ENCODE data around the gene SPATA16. TPM values are rescaled to one million over a fixed set of nuclear protein-coding genes. Genes with fewer than 3 reads are reported as not detected.

Gene SPATA16
- total RNA-seq, 4 donors from 2014 or later, result not detected

- no peaks in the 10 kb centered on the region for H3K9me3 ChIP-seq
- intact Hi-C loops (cut with DNase I), result no loop called here
- no peaks in the 10 kb centered on the region for H3K4me1 ChIP-seq
- H3K4me3 ChIP-seq (replicated peaks in 1 of 3), result no peak overlapping the region
- H3K36me3 ChIP-seq, result no peaks in the 10 kb centered on the region
- TF ChIP-seq POLR2A (IDR thresholded peaks at IDR 0.05), result no peak
- no peak for TF ChIP-seq CTCF (IDR thresholded peaks at IDR 0.05)
- no peak for DNase-seq
- H3K27ac ChIP-seq, result no peak overlapping the region
- no peaks in the 10 kb centered on the region for H3K27me3 ChIP-seq
- WGBS, 2 donors, result 90 to 93% methylated on average over 5 of the region's 5 CpGs
Observed at GRCh38 chr3:173019378-173019777, 121.7 kb downstream of the SPATA16 start.

- Histone ChIP-seq H3K27me3 (no peaks in the 10 kb centered on the region), H3K27ac (no peak overlapping the region), H3K36me3 (no peaks in the 10 kb centered on the region), H3K4me3 (replicated peaks in 1 of 3) (no peak overlapping the region), H3K9me3 (no peaks in the 10 kb centered on the region), H3K4me1 (no peaks in the 10 kb centered on the region)
- intact Hi-C loops (cut with DNase I), result no loop called here
- DNase-seq, result no peak
- no peak for TF ChIP-seq POLR2A (IDR thresholded peaks at IDR 0.05)
- TF ChIP-seq CTCF (IDR thresholded peaks at IDR 0.05), result no peak
- WGBS, 2 donors, result 79 to 85% methylated on average over 2 of the region's 2 CpGs
Observed at GRCh38 chr3:173018758-173019157, 122.3 kb downstream of the SPATA16 start.

- Histone ChIP-seq H3K9me3 (no peaks in the 10 kb centered on the region), H3K27ac (no peak overlapping the region), H3K36me3 (no peaks in the 10 kb centered on the region), H3K4me1 (no peaks in the 10 kb centered on the region), H3K4me3 (replicated peaks in 1 of 3) (no peak overlapping the region), H3K27me3 (no peaks in the 10 kb centered on the region)
- no peak for DNase-seq
- no peak for TF ChIP-seq POLR2A (IDR thresholded peaks at IDR 0.05)
- no peak for TF ChIP-seq CTCF (IDR thresholded peaks at IDR 0.05)
- intact Hi-C loops (cut with DNase I), result no loop called here
- WGBS, 2 donors, result 63 to 64% methylated on average over 3 of the region's 3 CpGs
Observed at GRCh38 chr3:173013219-173013832, 127.7 kb downstream of the SPATA16 start.

GRCh38 chr3:173009410-173009809 lies 131.6 kb downstream of the SPATA16 start:
- Histone ChIP-seq H3K36me3 (no peaks in the 10 kb centered on the region), H3K4me1 (no peaks in the 10 kb centered on the region), H3K4me3 (replicated peaks in 1 of 3) (no peak overlapping the region), H3K27ac (no peak overlapping the region), H3K27me3 (no peaks in the 10 kb centered on the region), H3K9me3 (no peaks in the 10 kb centered on the region)
- no peak for TF ChIP-seq POLR2A (IDR thresholded peaks at IDR 0.05)
- TF ChIP-seq CTCF (IDR thresholded peaks at IDR 0.05), result no peak
- DNase-seq, result no peak
- 97 to 100% methylated on average over 2 to 4 of the region's 6 CpGs for WGBS, 2 donors
- intact Hi-C loops (cut with DNase I), result no loop called here

- 92 to 96% methylated on average over 3 of the region's 3 CpGs for WGBS, 2 donors
- Histone ChIP-seq H3K36me3 (no peaks in the 10 kb centered on the region), H3K4me3 (replicated peaks in 1 of 3) (no peak overlapping the region), H3K27ac (no peak overlapping the region), H3K27me3 (no peaks in the 10 kb centered on the region), H3K9me3 (no peaks in the 10 kb centered on the region), H3K4me1 (no peaks in the 10 kb centered on the region)
- intact Hi-C loops (cut with DNase I), result no loop called here
- no peak for DNase-seq
- no peak for TF ChIP-seq POLR2A (IDR thresholded peaks at IDR 0.05)
- no peak for TF ChIP-seq CTCF (IDR thresholded peaks at IDR 0.05)
Observed at GRCh38 chr3:173008978-173009377, 132.1 kb downstream of the SPATA16 start.

Data from thyroid gland (tissue), 4 donors.